Jurkat, Clone E6-1 (cell line): Measurements from ENCODE around the gene ITPRIPL2.

Experiments
- DNase-seq: peaks from one replicate; pipeline ENCODE4 v3.0.0-alpha.2; 2011; ENCODE audit warnings: low read depth, low spot score
- H3K4me3 ChIP-seq: 2 replicates; pipeline ENCODE4 v1.5.1; 2011; ENCODE audit warnings: mild to moderate bottlenecking, low read length, control low read depth, moderate library complexity

ITPRIPL2 gene

GRCh38 chr16:19167710-19168370, 54.1 kb downstream of the ITPRIPL2 start, which contains the start of gene SYT17:
TSS of gene SYT17 (plus strand) at chr16:19168240. CDS start at chr16:19168647, 407 bp downstream.
- no peak for DNase-seq
- H3K4me3 ChIP-seq = no peak within 1 kb of the TSS

DNA sequence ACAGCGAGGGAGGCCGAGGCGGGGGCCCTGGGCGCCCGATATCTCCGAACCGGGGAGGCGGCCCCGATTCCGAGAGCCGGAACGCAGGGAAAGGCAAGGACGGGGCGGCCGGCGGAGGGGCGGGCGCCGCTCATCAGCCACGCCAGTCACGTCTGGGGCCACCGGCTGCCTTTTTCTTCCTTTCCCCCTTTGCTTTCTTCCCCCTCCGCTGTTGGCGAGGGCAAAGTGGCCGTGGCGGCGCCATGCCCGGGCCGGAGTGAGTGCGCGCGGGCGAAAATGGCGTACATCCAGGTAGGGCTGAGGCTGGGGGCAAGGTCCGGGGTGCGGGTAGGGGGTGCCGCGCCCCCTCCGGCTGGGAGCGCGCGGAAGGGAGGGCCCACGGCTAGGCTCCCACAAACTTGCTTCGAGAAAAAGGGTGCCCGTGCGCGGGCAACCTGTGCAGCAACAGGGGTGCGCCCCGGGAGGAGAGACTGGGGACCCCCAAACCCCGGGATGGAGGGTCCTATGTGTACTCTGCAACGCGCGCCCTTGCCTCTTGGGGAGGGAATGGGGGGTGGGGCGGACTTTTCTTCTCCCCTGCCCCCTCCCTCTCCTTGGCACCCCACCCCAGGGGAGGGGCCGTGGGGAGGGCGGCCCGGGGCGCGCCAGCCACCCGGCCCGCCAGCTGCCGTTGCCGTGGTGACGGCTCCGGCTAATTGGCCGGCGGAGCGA, 54.8 kb downstream of the ITPRIPL2 start:
- no peak for DNase-seq
- no peak overlapping the region for H3K4me3 ChIP-seq

GRCh38 chr16:19169082-19169639, 55.4 kb downstream of the ITPRIPL2 start:
- no peak for DNase-seq
- no peak overlapping the region for H3K4me3 ChIP-seq

DNA sequence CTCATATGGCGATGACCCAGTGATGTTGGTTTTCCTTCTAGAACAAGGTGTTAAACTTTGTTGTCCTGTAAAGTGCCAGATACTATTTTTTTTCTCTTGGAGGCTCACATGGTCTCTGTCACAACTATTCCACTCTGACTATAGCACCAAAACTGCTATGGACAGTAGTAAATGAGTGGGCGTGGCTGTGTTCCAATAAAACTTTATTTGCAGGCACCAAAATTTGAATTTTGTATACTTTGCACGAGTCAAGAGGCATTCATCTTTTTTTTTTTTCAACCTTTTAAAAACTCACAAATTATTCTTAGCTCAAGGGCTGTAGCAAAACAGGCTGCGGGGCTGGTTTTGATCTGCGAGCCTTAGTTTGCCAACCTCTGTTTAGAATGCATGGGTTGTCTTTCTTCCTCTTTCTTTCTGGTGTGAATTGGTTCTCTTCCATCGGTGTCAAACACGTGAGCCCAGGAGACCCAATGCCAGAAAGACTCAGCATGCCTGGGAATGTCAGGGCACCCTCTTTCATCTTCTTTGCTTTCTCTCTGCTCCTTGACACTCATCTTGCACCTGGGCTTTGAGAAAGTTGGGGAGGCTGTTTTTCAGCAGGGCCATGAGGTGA, 56.4 kb downstream of the ITPRIPL2 start:
- no peak overlapping the region for H3K4me3 ChIP-seq

More for the DNA sequence above, 56.4 kb downstream of the ITPRIPL2 start:
- no peak for DNase-seq
